ENCODE data around the gene PPP1R9B. TPM values are rescaled to one million over a fixed set of nuclear protein-coding genes. Genes with fewer than 3 reads are reported as not detected.
A peak's percentile ranks its signal among the peaks of the same experiment; 100 is the strongest.

PPP1R9B gene
- total RNA-seq, 1 experiment from 2014 or later = 23.0 TPM

DNA sequence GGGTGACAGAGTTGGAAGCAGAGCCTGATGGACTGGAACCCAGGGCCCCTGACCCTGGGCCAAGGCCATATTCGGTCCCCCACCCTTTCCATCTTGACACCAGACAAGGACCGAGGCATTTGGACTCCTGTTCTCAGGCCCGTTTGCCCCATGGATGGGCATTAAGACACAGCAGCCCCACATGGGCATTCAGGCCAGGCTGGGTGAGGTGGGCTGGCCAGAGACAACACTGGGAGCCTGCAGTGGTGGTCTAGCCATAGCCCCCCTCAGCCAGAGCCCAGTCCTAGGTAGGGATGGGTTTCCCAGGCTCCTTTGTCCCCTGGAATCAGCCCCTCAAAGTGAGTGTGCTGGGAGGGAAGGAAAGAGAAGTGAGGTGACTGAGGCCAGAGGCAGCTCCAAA, 53.7 kb downstream of the PPP1R9B start:
- no peak overlapping the region for H3K9ac ChIP-seq (ENCODE audit: extremely low read depth, insufficient read length, low read length)
- H2AFZ ChIP-seq (ENCODE audit: low read length) = no peak overlapping the region
- no CpG with 5 or more reads among the region's 3 CpGs for WGBS (ENCODE audit: extremely low coverage, insufficient read length, low lambda C conversion rate)
- no peak overlapping the region for H4K5ac ChIP-seq (ENCODE audit: insufficient read length, low read depth, low read length)
- no peaks in the 10 kb centered on the region for H3K79me2 ChIP-seq (ENCODE audit: insufficient read depth, low read length)
- Mint-ChIP-seq H3K9me3 (no peaks in the 10 kb centered on the region), H3K36me3 (ENCODE audit: insufficient read depth in 1 of 3, low read depth in 3 of 3) (peaks cover 0 to 8% (median 0%) of the 10 kb centered on the region in 3 experiments; a peak in 4 of 7 replicates), H3K27ac (no peak overlapping the region), H3K4me3 (peak overlapping the region; percentile 93 to 99; a peak in 2 of 5 replicates), H3K4me1 (peaks cover 30 to 36% of the 10 kb centered on the region in 2 experiments), H3K27me3 (ENCODE audit: low read depth) (peaks cover 2% of the 10 kb centered on the region; the same call in 1 of the 2 replicates)
- TF ChIP-seq, protein P1, sequence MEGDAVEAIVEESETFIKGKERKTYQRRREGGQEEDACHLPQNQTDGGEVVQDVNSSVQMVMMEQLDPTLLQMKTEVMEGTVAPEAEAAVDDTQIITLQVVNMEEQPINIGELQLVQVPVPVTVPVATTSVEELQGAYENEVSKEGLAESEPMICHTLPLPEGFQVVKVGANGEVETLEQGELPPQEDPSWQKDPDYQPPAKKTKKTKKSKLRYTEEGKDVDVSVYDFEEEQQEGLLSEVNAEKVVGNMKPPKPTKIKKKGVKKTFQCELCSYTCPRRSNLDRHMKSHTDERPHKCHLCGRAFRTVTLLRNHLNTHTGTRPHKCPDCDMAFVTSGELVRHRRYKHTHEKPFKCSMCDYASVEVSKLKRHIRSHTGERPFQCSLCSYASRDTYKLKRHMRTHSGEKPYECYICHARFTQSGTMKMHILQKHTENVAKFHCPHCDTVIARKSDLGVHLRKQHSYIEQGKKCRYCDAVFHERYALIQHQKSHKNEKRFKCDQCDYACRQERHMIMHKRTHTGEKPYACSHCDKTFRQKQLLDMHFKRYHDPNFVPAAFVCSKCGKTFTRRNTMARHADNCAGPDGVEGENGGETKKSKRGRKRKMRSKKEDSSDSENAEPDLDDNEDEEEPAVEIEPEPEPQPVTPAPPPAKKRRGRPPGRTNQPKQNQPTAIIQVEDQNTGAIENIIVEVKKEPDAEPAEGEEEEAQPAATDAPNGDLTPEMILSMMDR (conservative IDR thresholded peaks at IDR 0.05) = no peak
- H4K8ac ChIP-seq (replicated peaks; ENCODE audit: insufficient read length, low read depth, low read length) = no peak overlapping the region
- no peaks in the 10 kb centered on the region for H3K9me3 ChIP-seq (ENCODE audit: control insufficient read depth, low read depth, low read length)
- no peak overlapping the region for H2AK5ac ChIP-seq (ENCODE audit: insufficient read length, low read length)
- DNase-seq = no peak
- no peaks in the 10 kb centered on the region for H4K20me1 ChIP-seq (ENCODE audit: control insufficient read depth, insufficient read depth, insufficient read length)
- no peaks in the 10 kb centered on the region for H3K79me1 ChIP-seq (ENCODE audit: insufficient read depth, low read depth, low read length, poor library complexity, severe bottlenecking)
- H2BK120ac ChIP-seq (ENCODE audit: low read depth, low read length, poor library complexity, severe bottlenecking) = no peak overlapping the region
- peaks cover 12% of the 10 kb centered on the region for H3K23me2 ChIP-seq (ENCODE audit: insufficient read length, low read depth, low read length, poor library complexity, severe bottlenecking)
- no peak overlapping the region for H2BK20ac ChIP-seq (ENCODE audit: low read depth, low read length, poor library complexity, severe bottlenecking)
- no peak overlapping the region for H2BK12ac ChIP-seq (ENCODE audit: insufficient read length, low read depth, low read length)
- no peak overlapping the region for H3T11ph ChIP-seq (ENCODE audit: low read length)
- H2BK15ac ChIP-seq (ENCODE audit: low read depth, low read length) = no peak overlapping the region
- no peak overlapping the region for H4K91ac ChIP-seq (ENCODE audit: insufficient read length, low read depth, low read length)
- no peak overlapping the region for H3K14ac ChIP-seq (ENCODE audit: insufficient read depth, low read length)
- H3K27me3 ChIP-seq (ENCODE audit: insufficient read depth, low read length) = no peaks in the 10 kb centered on the region
- H3K4ac ChIP-seq (ENCODE audit: low read depth, low read length) = no peak overlapping the region
- H3K23ac ChIP-seq (ENCODE audit: insufficient read length, low read depth, low read length) = no peak overlapping the region
- no peak overlapping the region for H3K27ac ChIP-seq (ENCODE audit: insufficient read length, low read depth, low read length)
- no peak overlapping the region for H3K4me2 ChIP-seq (ENCODE audit: insufficient read depth, insufficient read length, low read length)
- no peaks in the 10 kb centered on the region; the same call in 1 of the 2 replicates for H3K4me1 ChIP-seq (ENCODE audit: insufficient read depth, low read length)
- no peak overlapping the region for H3K18ac ChIP-seq (ENCODE audit: insufficient read length, low read depth, low read length)
- no peak overlapping the region for H2BK5ac ChIP-seq (ENCODE audit: insufficient read length, low read length)
- no peak overlapping the region for H3K56ac ChIP-seq (ENCODE audit: insufficient read length, low read depth, low read length)
